ENCODE data around the gene RCOR1. TPM values are rescaled to one million over a fixed set of nuclear protein-coding genes. Genes with fewer than 3 reads are reported as not detected.

The RCOR1 gene
- total RNA-seq, 1 experiment from 2014 or later, result 33.6 TPM

DNA sequence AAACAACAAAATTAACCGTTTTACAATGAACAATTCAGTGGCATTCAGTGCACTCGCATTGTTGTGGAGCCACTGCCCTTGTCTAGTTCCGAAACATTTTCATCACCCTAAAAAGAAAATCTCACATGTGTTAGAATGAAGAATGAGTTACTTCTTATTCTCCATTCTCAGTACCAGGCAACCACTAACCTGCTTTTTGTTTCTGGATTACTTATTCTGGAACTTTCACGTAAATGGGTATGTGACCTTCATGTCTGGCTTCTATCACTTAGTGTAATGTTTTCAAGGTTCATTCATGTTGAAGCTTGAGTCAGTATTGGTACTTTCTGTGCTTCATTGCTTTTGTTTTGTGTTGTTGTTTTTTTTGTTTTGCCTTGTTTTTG lies 15.6 kb downstream of the RCOR1 start:
- Mint-ChIP-seq H3K9me3 (ENCODE audit: unreplicated experiment) (no peaks in the 10 kb centered on the region), H3K4me1 (ENCODE audit: low read depth, unreplicated experiment) (peaks cover 6% of the 10 kb centered on the region), H3K27me3 (ENCODE audit: insufficient read depth, unreplicated experiment) (no peaks in the 10 kb centered on the region), H3K27ac (ENCODE audit: unreplicated experiment) (no peak overlapping the region), H3K36me3 (ENCODE audit: insufficient read depth, unreplicated experiment) (peaks cover 18% of the 10 kb centered on the region), H3K4me3 (ENCODE audit: unreplicated experiment) (no peak overlapping the region)
- Histone ChIP-seq H3K4me3 (ENCODE audit: low read depth, low read length) (no peak overlapping the region), H3K4me1 (no peaks in the 10 kb centered on the region), H3K36me3 (ENCODE audit: control insufficient read depth, insufficient read depth, low read length) (no peaks in the 10 kb centered on the region), H3K9me3 (no peaks in the 10 kb centered on the region), H3K27me3 (replicated peaks; ENCODE audit: control insufficient read depth, insufficient read depth, low read length) (no peaks in the 10 kb centered on the region)
- TF ChIP-seq, protein P1, sequence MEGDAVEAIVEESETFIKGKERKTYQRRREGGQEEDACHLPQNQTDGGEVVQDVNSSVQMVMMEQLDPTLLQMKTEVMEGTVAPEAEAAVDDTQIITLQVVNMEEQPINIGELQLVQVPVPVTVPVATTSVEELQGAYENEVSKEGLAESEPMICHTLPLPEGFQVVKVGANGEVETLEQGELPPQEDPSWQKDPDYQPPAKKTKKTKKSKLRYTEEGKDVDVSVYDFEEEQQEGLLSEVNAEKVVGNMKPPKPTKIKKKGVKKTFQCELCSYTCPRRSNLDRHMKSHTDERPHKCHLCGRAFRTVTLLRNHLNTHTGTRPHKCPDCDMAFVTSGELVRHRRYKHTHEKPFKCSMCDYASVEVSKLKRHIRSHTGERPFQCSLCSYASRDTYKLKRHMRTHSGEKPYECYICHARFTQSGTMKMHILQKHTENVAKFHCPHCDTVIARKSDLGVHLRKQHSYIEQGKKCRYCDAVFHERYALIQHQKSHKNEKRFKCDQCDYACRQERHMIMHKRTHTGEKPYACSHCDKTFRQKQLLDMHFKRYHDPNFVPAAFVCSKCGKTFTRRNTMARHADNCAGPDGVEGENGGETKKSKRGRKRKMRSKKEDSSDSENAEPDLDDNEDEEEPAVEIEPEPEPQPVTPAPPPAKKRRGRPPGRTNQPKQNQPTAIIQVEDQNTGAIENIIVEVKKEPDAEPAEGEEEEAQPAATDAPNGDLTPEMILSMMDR (IDR thresholded peaks at IDR 0.05; ENCODE audit: insufficient read depth in 1 of 2, low read depth in 1 of 2, low read length in 1 of 2, severe bottlenecking in 1 of 2, unreplicated experiment in 1 of 2), result no peak
- intact Hi-C loops (cut with micrococcal nuclease; ENCODE audit: unreplicated experiment), result no loop called here
- CTCF ChIA-PET, result interaction anchor here (0.8 to 1.2 kb wide), 2 partner anchors 13 to 84 kb away, joined by 3 to 4 read pairs; no protein-coding TSS in a partner anchor
- POLR2A ChIA-PET, result no interaction called here
- DNase-seq, result no peak
- BruUV-seq (replicated peaks), result no TSS peak

DNA sequence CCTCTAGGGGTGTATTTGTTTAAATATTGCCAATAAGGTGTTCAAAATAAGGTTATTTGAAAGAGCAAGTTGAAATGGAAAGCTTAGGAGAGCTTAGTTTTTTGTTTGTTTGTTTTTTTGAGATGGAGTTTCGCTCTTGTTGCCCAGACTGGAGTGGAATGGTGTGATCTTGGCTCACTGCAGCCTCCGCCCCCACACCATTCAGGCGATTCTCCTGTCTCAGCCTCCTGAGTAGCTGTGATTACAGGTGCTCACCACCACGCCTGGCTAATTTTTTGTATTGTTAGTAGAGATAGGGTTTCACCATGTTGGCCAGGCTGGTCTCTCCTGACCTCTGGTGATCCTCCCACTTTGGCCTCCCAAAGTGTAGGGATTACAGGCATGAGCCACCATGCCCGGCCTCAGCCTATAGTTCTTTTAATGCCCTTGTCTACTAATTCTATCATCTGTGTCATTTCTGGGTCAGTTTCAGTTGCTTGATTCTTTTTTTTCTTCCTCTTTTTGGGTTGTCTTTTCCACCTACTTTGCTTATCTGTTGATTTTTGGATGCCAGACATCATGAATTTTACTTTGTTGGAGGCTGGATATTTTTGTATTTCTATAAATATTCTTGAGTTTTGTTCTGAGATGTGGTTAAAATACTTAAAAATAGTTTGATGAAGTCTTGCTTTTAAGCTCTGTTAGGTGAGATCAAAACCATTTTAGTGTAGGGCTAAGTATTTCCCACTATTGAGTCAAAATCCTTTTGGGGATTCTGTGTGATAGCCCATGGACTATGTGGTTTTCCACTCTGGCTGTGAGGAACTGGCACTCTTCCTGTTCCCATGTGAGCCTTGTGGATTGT lies 18.7 kb downstream of the RCOR1 start:
- Mint-ChIP-seq H3K27me3 (ENCODE audit: insufficient read depth, unreplicated experiment) (no peaks in the 10 kb centered on the region), H3K4me3 (ENCODE audit: unreplicated experiment) (no peak overlapping the region), H3K4me1 (ENCODE audit: low read depth, unreplicated experiment) (no peaks in the 10 kb centered on the region), H3K36me3 (ENCODE audit: insufficient read depth, unreplicated experiment) (peaks cover 18% of the 10 kb centered on the region), H3K27ac (ENCODE audit: unreplicated experiment) (no peak overlapping the region), H3K9me3 (ENCODE audit: unreplicated experiment) (no peaks in the 10 kb centered on the region)
- H3K4me1 ChIP-seq, result no peaks in the 10 kb centered on the region
- POLR2A ChIA-PET, result no interaction called here
- CTCF ChIA-PET, result no interaction called here
- BruUV-seq (replicated peaks), result no TSS peak
- no peaks in the 10 kb centered on the region for H3K27me3 ChIP-seq (replicated peaks; ENCODE audit: control insufficient read depth, insufficient read depth, low read length)
- H3K4me3 ChIP-seq (ENCODE audit: low read depth, low read length), result no peak overlapping the region
- intact Hi-C loops (cut with micrococcal nuclease; ENCODE audit: unreplicated experiment), result no loop called here
- TF ChIP-seq, protein P1 (IDR thresholded peaks at IDR 0.05; ENCODE audit: insufficient read depth in 1 of 2, low read depth in 1 of 2, low read length in 1 of 2, severe bottlenecking in 1 of 2, unreplicated experiment in 1 of 2), result no peak
- H3K36me3 ChIP-seq (ENCODE audit: control insufficient read depth, insufficient read depth, low read length), result no peaks in the 10 kb centered on the region
- DNase-seq, result no peak
- H3K9me3 ChIP-seq, result no peaks in the 10 kb centered on the region

DNA sequence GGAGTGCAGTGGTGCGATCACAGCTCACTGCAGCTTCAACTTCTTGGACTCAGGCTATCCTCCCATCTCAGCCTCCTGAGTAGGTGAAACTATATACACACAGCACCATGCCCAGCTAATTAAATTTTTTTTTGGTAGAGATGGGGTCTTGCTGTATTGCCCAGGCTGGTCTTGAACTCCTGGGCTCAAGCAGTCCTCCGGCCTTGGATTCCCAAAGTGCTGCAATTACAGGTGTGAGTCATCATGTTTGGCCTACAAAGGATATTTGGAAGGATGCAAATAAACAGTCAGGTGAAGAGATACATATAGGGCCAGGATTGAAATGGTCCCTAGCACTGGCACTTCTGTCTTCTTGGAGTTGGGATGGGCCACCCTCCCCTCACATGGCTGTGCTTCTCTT lies 23.9 kb downstream of the RCOR1 start:
- Histone ChIP-seq H3K9me3 (no peaks in the 10 kb centered on the region), H3K4me3 (ENCODE audit: low read depth, low read length) (no peak overlapping the region), H3K36me3 (ENCODE audit: control insufficient read depth, insufficient read depth, low read length) (no peaks in the 10 kb centered on the region), H3K4me1 (no peaks in the 10 kb centered on the region), H3K27me3 (replicated peaks; ENCODE audit: control insufficient read depth, insufficient read depth, low read length) (no peaks in the 10 kb centered on the region)
- DNase-seq, result no peak
- Mint-ChIP-seq H3K36me3 (ENCODE audit: insufficient read depth, unreplicated experiment) (peaks cover 14% of the 10 kb centered on the region), H3K27ac (ENCODE audit: unreplicated experiment) (no peak overlapping the region), H3K27me3 (ENCODE audit: insufficient read depth, unreplicated experiment) (no peaks in the 10 kb centered on the region), H3K4me3 (ENCODE audit: unreplicated experiment) (no peak overlapping the region), H3K4me1 (ENCODE audit: low read depth, unreplicated experiment) (peaks cover 7% of the 10 kb centered on the region), H3K9me3 (ENCODE audit: unreplicated experiment) (no peaks in the 10 kb centered on the region)
- intact Hi-C loops (cut with micrococcal nuclease; ENCODE audit: unreplicated experiment), result no loop called here
- TF ChIP-seq, protein P1 (IDR thresholded peaks at IDR 0.05; ENCODE audit: insufficient read depth in 1 of 2, low read depth in 1 of 2, low read length in 1 of 2, severe bottlenecking in 1 of 2, unreplicated experiment in 1 of 2), result no peak
- BruUV-seq (replicated peaks), result no TSS peak
- CTCF ChIA-PET, result no interaction called here
- POLR2A ChIA-PET, result no interaction called here
